ENCODE results near the gene PAFAH2. TPM values are rescaled to one million over a fixed set of nuclear protein-coding genes. Genes with fewer than 3 reads are reported as not detected.

PAFAH2 gene
- total and polyA plus RNA-seq, 2 of the 13 experiments (the other 11 are each of a cell fraction or from before 2014, with no cell fraction given): 6.9 to 9.4 TPM

GRCh38 chr1:25997828-25998761 lies at the start of gene PAFAH2 (continued):
- TF ChIP-seq, protein P1, sequence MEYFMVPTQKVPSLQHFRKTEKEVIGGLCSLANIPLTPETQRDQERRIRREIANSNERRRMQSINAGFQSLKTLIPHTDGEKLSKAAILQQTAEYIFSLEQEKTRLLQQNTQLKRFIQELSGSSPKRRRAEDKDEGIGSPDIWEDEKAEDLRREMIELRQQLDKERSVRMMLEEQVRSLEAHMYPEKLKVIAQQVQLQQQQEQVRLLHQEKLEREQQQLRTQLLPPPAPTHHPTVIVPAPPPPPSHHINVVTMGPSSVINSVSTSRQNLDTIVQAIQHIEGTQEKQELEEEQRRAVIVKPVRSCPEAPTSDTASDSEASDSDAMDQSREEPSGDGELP (IDR thresholded peaks at IDR 0.05; ENCODE audit: borderline replicate concordance, low read depth): no peak; the same call in 1 of the 2 replicates
- TF ChIP-seq CCAR2 (optimal IDR thresholded peaks at IDR 0.05; ENCODE audit: low read depth, low read length) (peak; percentile 97), ZNF878 (CRISPR knock-in tag; IDR thresholded peaks at IDR 0.05) (no peak), POLR2A (IDR thresholded peaks at IDR 0.05; ENCODE audit: insufficient read depth in 1 of 2, low read depth in 2 of 2, low read length in 2 of 2) (no peak; a peak in 1 of 4 replicates), XRCC5 (optimal IDR thresholded peaks at IDR 0.05; ENCODE audit: low read length) (peak; percentile 99), CEBPB (IDR thresholded peaks at IDR 0.05; ENCODE audit: borderline replicate concordance, low read depth, low read length) (peak; percentile 88), STAG1 (CRISPR knock-in tag; IDR thresholded peaks at IDR 0.05) (peak; percentile 97), ZNF343 (CRISPR knock-in tag; IDR thresholded peaks at IDR 0.05) (no peak), RNF2 (conservative IDR thresholded peaks at IDR 0.05; ENCODE audit: low read depth) (peak; percentile 93), ZNF18 (CRISPR knock-in tag; IDR thresholded peaks at IDR 0.05; ENCODE audit: insufficient replicate concordance) (no peak), ATAD3A (CRISPR knock-in tag; IDR thresholded peaks at IDR 0.05) (no peak; the same call in 1 of the 2 replicates), KDM2A (CRISPR knock-in tag; IDR thresholded peaks at IDR 0.05; ENCODE audit: borderline replicate concordance, low read depth) (peak; percentile 99; the same call in 1 of the 2 replicates), NRL (CRISPR knock-in tag; IDR thresholded peaks at IDR 0.05; ENCODE audit: borderline replicate concordance) (peak; percentile 72; the same call in 1 of the 2 replicates), KLF6 (CRISPR knock-in tag; IDR thresholded peaks at IDR 0.05) (peak; percentile 81; the same call in 1 of the 2 replicates), PHF5A (CRISPR knock-in tag; IDR thresholded peaks at IDR 0.05; ENCODE audit: low read depth, unreplicated experiment) (peak; percentile 94), SP1 (IDR thresholded peaks at IDR 0.05) (no peak), SP1 (CRISPR knock-in tag; IDR thresholded peaks at IDR 0.05) (peak; percentile 96), HMGA1 (CRISPR knock-in tag; conservative IDR thresholded peaks at IDR 0.05) (no peak), KLF9 (CRISPR knock-in tag; IDR thresholded peaks at IDR 0.05; ENCODE audit: low read depth) (peak; percentile 62), MXD4 (CRISPR knock-in tag; IDR thresholded peaks at IDR 0.05) (peak; percentile 81), ZNF275 (CRISPR knock-in tag; IDR thresholded peaks at IDR 0.05; ENCODE audit: borderline replicate concordance) (peak; percentile 88; the same call in 1 of the 2 replicates), ZSCAN12 (CRISPR knock-in tag; IDR thresholded peaks at IDR 0.05) (peak; percentile 37; the same call in 1 of the 2 replicates), HHEX (CRISPR knock-in tag; IDR thresholded peaks at IDR 0.05) (no peak)
- TF ChIP-seq, protein P2, sequence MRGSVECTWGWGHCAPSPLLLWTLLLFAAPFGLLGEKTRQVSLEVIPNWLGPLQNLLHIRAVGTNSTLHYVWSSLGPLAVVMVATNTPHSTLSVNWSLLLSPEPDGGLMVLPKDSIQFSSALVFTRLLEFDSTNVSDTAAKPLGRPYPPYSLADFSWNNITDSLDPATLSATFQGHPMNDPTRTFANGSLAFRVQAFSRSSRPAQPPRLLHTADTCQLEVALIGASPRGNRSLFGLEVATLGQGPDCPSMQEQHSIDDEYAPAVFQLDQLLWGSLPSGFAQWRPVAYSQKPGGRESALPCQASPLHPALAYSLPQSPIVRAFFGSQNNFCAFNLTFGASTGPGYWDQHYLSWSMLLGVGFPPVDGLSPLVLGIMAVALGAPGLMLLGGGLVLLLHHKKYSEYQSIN (CRISPR knock-in tag; IDR thresholded peaks at IDR 0.05; ENCODE audit: borderline replicate concordance): no peak
- TF ChIP-seq, protein P3, sequence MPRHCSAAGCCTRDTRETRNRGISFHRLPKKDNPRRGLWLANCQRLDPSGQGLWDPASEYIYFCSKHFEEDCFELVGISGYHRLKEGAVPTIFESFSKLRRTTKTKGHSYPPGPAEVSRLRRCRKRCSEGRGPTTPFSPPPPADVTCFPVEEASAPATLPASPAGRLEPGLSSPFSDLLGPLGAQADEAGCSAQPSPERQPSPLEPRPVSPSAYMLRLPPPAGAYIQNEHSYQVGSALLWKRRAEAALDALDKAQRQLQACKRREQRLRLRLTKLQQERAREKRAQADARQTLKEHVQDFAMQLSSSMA (CRISPR knock-in tag; IDR thresholded peaks at IDR 0.05): 0 out of 2 replicates have a peak, but pooled peaks have one; percentile 54
